ENCODE measurements around the gene PCDHGB1.

GRCh38 chr5:141363952-141364660, 14.2 kb downstream of the PCDHGB1 start, which contains the start of gene PCDHGA5:
- no peak for TF ChIP-seq EZH2 (IDR thresholded peaks at IDR 0.05; ENCODE audit: borderline replicate concordance)
- TF ChIP-seq, protein P1, sequence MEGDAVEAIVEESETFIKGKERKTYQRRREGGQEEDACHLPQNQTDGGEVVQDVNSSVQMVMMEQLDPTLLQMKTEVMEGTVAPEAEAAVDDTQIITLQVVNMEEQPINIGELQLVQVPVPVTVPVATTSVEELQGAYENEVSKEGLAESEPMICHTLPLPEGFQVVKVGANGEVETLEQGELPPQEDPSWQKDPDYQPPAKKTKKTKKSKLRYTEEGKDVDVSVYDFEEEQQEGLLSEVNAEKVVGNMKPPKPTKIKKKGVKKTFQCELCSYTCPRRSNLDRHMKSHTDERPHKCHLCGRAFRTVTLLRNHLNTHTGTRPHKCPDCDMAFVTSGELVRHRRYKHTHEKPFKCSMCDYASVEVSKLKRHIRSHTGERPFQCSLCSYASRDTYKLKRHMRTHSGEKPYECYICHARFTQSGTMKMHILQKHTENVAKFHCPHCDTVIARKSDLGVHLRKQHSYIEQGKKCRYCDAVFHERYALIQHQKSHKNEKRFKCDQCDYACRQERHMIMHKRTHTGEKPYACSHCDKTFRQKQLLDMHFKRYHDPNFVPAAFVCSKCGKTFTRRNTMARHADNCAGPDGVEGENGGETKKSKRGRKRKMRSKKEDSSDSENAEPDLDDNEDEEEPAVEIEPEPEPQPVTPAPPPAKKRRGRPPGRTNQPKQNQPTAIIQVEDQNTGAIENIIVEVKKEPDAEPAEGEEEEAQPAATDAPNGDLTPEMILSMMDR (IDR thresholded peaks at IDR 0.05; ENCODE audit: poor library complexity), result no peak

Measured in hepatocyte (in vitro differentiated cells).